Neural cell (in vitro differentiated cells): ENCODE measurements around the gene EIF3D. TPM values are rescaled to one million over a fixed set of nuclear protein-coding genes. Genes with fewer than 3 reads are reported as not detected.

Experiments used
- H2AFZ ChIP-seq: fragments of 200-600, 300-800 bp; sonication (generic), shearing (Covaris generic); 2 replicates; pipeline ENCODE4 v1.6.0; 2014; ENCODE audit warnings: low read depth, mild to moderate bottlenecking, antibody characterized with exemption, low read length, moderate library complexity
- H3F3A ChIP-seq: fragments of 200-600 bp; shearing (Covaris generic); 2 replicates; pipeline ENCODE4 v1.6.1; 2016; ENCODE audit warnings: mild to moderate bottlenecking, moderate library complexity, mixed read lengths, antibody characterized with exemption, low read length; ENCODE audit not compliant: insufficient read depth, poor library complexity, severe bottlenecking
- H3K27ac ChIP-seq: fragments of 200-600, 300-800 bp; sonication (generic), shearing (Covaris generic); 2 replicates; pipeline ENCODE4 v1.5.1; 2014; ENCODE audit warnings: mild to moderate bottlenecking, low read length, moderate library complexity
- H3K27me3 ChIP-seq: fragments of 300-800, 200-600 bp; sonication (generic), shearing (Covaris generic); 2 replicates; pipeline ENCODE4 v1.6.0; 2014; ENCODE audit warnings: mild to moderate bottlenecking, low read depth, low read length, moderate library complexity; ENCODE audit not compliant: insufficient read depth
- H3K36me3 ChIP-seq: fragments of 300-800, 200-600 bp; sonication (generic), shearing (Covaris generic); 2 replicates; pipeline ENCODE4 v1.5.1; 2014; ENCODE audit warnings: mild to moderate bottlenecking, antibody characterized with exemption, low read length, moderate library complexity; ENCODE audit not compliant: insufficient read depth
- H3K4me2 ChIP-seq: fragments of 300-800, 200-600 bp; sonication (generic), shearing (Covaris generic); 2 replicates; pipeline ENCODE4 v1.6.0; 2014; ENCODE audit warnings: mild to moderate bottlenecking, low read length
- H3K4me3 ChIP-seq: fragments of 300-800, 200-600 bp; sonication (generic), shearing (Covaris generic); 2 replicates; pipeline ENCODE4 v1.5.1; 2014; ENCODE audit warnings: mild to moderate bottlenecking, low read length, moderate library complexity
- H3K79me2 ChIP-seq: fragments of 200-600 bp; shearing (Covaris generic); replicated peaks from 2 replicates; pipeline ENCODE4 v1.6.0; 2014; ENCODE audit warnings: mild to moderate bottlenecking, low read length, moderate library complexity; ENCODE audit not compliant: insufficient read depth
- H3K9ac ChIP-seq: fragments of 300-800, 200-600 bp; sonication (generic), shearing (Covaris generic); 2 replicates; pipeline ENCODE4 v1.6.1; 2016; ENCODE audit warnings: mild to moderate bottlenecking, low read length, mixed read lengths
- H3K9me2 ChIP-seq: fragments of 200-600 bp; shearing (Covaris generic); 2 replicates; pipeline ENCODE4 v1.6.1; 2016; ENCODE audit warnings: mild to moderate bottlenecking, low read length, mixed read lengths; ENCODE audit not compliant: insufficient read depth
- H3K9me3 ChIP-seq: fragments of 200-600, 300-800 bp; sonication (generic), shearing (Covaris generic); 2 replicates; pipeline ENCODE4 v1.6.1; 2016; ENCODE audit warnings: mild to moderate bottlenecking, mixed run types, low read length, moderate library complexity, mixed read lengths
- H4K20me1 ChIP-seq: fragments of 200-600 bp; shearing (Covaris generic); 2 replicates; pipeline ENCODE4 v1.6.1; 2016; ENCODE audit warnings: mild to moderate bottlenecking, mixed run types; ENCODE audit not compliant: insufficient read depth
- EP300 ChIP-seq: fragments of 450-650 bp; conservative IDR thresholded peaks from 2 replicates; pipeline ENCODE4 v1.6.1; 2014; ENCODE audit warnings: antibody characterized with exemption, mild to moderate bottlenecking, moderate library complexity; ENCODE audit not compliant: poor library complexity, severe bottlenecking
- EZH2 ChIP-seq: fragments of 200-600, 300-800 bp; shearing (Covaris generic), sonication (generic); IDR thresholded peaks from 2 replicates; pipeline ENCODE4 v1.6.1; 2014; ENCODE audit warnings: antibody characterized with exemption, low read length, borderline replicate concordance, mild to moderate bottlenecking; ENCODE audit not compliant: insufficient read depth, poor library complexity, severe bottlenecking
- MXI1 ChIP-seq: fragments of 450-650 bp; conservative IDR thresholded peaks from 2 replicates; pipeline ENCODE4 v1.6.1; 2014; ENCODE audit warnings: antibody characterized with exemption, mild to moderate bottlenecking; ENCODE audit not compliant: poor library complexity, severe bottlenecking
- POLR2AphosphoS5 ChIP-seq: IDR thresholded peaks from 2 replicates; pipeline ENCODE4 v1.6.1; 2012
- RAD21 ChIP-seq: fragments of 450-650 bp; conservative IDR thresholded peaks from 2 replicates; pipeline ENCODE4 v1.6.1; 2014; ENCODE audit warnings: antibody characterized with exemption, mild to moderate bottlenecking, moderate library complexity
- SMC3 ChIP-seq: fragments of 450-650 bp; conservative IDR thresholded peaks from 2 replicates; pipeline ENCODE4 v1.6.1; 2014; ENCODE audit warnings: antibody characterized with exemption, mild to moderate bottlenecking, moderate library complexity; ENCODE audit not compliant: poor library complexity
- TAF1 ChIP-seq: IDR thresholded peaks from 2 replicates; pipeline ENCODE4 v1.6.1; 2012; ENCODE audit warnings: low read depth
- polyA plus RNA-seq: library from polyadenylated mRNA; depleted of rRNA; stranded (reverse); fragments of >200 nt; gene quantifications from 2 replicates; pipeline ENCODE4 v1.2.3, GENCODE V29; 2014
- TF ChIP-seq, protein P1 (sequence below): IDR thresholded peaks from 2 replicates; pipeline ENCODE4 v1.6.1; 2012; ENCODE audit warnings: borderline replicate concordance
- TF ChIP-seq, protein P2 (sequence below): fragments of 450-650 bp; IDR thresholded peaks from 2 replicates; pipeline ENCODE4 v1.5.1; 2014; ENCODE audit warnings: antibody characterized with exemption, mild to moderate bottlenecking, moderate library complexity; ENCODE audit not compliant: poor library complexity, severe bottlenecking

EIF3D gene
- polyA plus RNA-seq, 1 donor from 2014 or later, result 133 TPM

DNA sequence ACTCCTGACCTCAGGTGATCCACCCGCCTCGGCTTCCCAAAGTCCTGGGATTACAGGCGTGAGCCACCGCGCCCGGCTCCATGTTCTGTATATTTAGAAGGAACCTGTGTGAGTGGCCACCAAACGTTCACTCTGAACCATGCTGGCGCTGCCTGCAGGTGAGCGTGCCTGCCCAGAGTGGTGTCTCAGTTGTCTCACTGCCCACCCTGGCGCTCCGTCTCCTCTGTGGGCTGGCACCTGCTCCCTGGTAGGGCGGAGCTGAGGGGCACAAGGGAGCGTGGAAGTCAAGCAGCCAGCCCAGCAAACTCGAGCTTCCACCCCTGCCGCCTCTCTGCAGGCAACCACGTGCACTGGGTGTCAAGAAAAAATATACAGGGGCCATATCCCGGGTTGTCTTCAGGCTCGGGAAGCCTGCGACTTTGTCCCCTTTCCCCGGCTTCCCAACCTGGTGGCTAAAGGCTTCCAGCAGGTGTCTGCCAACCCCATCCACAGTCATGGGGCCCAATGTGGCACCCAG is 64.2 kb downstream of the EIF3D start:
- Histone ChIP-seq H3K27ac (no peak overlapping the region), H3K4me3 (no peak overlapping the region), H3K9me2 (no peaks in the 10 kb centered on the region), H4K20me1 (no peaks in the 10 kb centered on the region), H3K9ac (no peak overlapping the region), H3K79me2 (no peaks in the 10 kb centered on the region), H3K27me3 (no peaks in the 10 kb centered on the region), H3K4me2 (no peak overlapping the region), H3K36me3 (no peaks in the 10 kb centered on the region), H2AFZ (no peak overlapping the region), H3K9me3 (no peaks in the 10 kb centered on the region), H3F3A (no peaks in the 10 kb centered on the region)
- TF ChIP-seq RAD21 (no peak), EZH2 (no peak), TAF1 (no peak), POLR2AphosphoS5 (no peak)

DNA sequence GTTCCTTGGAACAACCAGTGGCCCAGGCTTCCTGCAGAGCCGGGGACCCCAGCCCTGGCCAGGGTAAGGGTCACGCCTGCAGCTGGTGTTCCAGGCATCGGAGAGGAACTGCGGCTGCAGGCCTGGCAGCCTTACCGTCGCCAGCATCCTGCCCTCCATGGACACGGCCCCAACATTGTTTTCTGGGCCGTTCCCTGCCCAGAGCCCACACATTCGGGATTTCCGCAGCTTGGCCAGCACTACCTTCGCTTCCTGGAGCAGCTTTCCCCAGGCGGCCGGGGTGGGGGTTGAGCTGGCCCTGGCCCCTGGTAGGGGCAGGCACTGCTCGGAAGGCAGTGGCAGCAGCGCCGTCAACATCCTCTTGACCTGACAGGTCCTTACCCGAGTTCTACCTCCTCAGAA is 65.2 kb downstream of the EIF3D start:
- Histone ChIP-seq H2AFZ (no peak overlapping the region), H3K79me2 (no peaks in the 10 kb centered on the region)

More for the DNA sequence above, 65.2 kb downstream of the EIF3D start:
- H3K36me3 ChIP-seq, result no peaks in the 10 kb centered on the region
- H3F3A ChIP-seq, result no peaks in the 10 kb centered on the region
- H3K4me2 ChIP-seq, result no peak overlapping the region
- H3K27ac ChIP-seq, result no peak overlapping the region
- no peaks in the 10 kb centered on the region for H3K27me3 ChIP-seq
- H3K9me3 ChIP-seq, result no peaks in the 10 kb centered on the region
- no peaks in the 10 kb centered on the region for H4K20me1 ChIP-seq
- no peaks in the 10 kb centered on the region for H3K9me2 ChIP-seq
- TF ChIP-seq MXI1, result no peak
- TF ChIP-seq RAD21, result no peak
- TF ChIP-seq SMC3, result no peak
- TF ChIP-seq EP300, result no peak
- TF ChIP-seq EZH2, result no peak
- TF ChIP-seq TAF1, result no peak
- TF ChIP-seq, protein P1, sequence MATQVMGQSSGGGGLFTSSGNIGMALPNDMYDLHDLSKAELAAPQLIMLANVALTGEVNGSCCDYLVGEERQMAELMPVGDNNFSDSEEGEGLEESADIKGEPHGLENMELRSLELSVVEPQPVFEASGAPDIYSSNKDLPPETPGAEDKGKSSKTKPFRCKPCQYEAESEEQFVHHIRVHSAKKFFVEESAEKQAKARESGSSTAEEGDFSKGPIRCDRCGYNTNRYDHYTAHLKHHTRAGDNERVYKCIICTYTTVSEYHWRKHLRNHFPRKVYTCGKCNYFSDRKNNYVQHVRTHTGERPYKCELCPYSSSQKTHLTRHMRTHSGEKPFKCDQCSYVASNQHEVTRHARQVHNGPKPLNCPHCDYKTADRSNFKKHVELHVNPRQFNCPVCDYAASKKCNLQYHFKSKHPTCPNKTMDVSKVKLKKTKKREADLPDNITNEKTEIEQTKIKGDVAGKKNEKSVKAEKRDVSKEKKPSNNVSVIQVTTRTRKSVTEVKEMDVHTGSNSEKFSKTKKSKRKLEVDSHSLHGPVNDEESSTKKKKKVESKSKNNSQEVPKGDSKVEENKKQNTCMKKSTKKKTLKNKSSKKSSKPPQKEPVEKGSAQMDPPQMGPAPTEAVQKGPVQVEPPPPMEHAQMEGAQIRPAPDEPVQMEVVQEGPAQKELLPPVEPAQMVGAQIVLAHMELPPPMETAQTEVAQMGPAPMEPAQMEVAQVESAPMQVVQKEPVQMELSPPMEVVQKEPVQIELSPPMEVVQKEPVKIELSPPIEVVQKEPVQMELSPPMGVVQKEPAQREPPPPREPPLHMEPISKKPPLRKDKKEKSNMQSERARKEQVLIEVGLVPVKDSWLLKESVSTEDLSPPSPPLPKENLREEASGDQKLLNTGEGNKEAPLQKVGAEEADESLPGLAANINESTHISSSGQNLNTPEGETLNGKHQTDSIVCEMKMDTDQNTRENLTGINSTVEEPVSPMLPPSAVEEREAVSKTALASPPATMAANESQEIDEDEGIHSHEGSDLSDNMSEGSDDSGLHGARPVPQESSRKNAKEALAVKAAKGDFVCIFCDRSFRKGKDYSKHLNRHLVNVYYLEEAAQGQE, result no peak
- TF ChIP-seq, protein P2, sequence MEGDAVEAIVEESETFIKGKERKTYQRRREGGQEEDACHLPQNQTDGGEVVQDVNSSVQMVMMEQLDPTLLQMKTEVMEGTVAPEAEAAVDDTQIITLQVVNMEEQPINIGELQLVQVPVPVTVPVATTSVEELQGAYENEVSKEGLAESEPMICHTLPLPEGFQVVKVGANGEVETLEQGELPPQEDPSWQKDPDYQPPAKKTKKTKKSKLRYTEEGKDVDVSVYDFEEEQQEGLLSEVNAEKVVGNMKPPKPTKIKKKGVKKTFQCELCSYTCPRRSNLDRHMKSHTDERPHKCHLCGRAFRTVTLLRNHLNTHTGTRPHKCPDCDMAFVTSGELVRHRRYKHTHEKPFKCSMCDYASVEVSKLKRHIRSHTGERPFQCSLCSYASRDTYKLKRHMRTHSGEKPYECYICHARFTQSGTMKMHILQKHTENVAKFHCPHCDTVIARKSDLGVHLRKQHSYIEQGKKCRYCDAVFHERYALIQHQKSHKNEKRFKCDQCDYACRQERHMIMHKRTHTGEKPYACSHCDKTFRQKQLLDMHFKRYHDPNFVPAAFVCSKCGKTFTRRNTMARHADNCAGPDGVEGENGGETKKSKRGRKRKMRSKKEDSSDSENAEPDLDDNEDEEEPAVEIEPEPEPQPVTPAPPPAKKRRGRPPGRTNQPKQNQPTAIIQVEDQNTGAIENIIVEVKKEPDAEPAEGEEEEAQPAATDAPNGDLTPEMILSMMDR, result no peak
- no peak overlapping the region for H3K9ac ChIP-seq
- no peak overlapping the region for H3K4me3 ChIP-seq
